CD4-positive, alpha-beta T cell treated with Interleukin-4 for 1 hour (primary cell): ENCODE results near the gene N4BP2L2.

Experiments used
- DNase-seq, 2 donors: peaks; one replicate each; pipeline ENCODE4 v3.0.0-alpha.2; 2020 to 2022

The N4BP2L2 gene

DNA sequence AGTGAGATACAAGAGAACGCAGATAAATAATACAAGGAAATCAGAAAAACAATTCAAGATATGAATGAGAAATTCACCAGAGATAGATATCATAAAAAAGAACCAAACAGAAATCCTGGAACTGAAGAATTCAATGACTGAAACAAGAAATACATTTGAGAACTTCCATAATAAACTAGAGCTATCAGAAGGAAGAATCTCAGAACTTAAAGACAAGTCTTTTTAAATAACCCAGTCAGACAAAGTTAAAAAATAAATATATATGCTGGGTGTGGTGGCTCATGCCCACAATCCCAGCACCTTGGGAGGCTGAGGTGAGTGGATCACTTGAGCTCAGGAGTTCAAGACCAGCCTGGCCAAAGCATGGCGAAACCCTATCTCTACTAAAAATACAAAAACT, 82.0 kb downstream of the N4BP2L2 start:
- DNase-seq: no peak

GRCh38 chr13:32455594-32455903, 83.0 kb downstream of the N4BP2L2 start:
- no peak for DNase-seq

DNA sequence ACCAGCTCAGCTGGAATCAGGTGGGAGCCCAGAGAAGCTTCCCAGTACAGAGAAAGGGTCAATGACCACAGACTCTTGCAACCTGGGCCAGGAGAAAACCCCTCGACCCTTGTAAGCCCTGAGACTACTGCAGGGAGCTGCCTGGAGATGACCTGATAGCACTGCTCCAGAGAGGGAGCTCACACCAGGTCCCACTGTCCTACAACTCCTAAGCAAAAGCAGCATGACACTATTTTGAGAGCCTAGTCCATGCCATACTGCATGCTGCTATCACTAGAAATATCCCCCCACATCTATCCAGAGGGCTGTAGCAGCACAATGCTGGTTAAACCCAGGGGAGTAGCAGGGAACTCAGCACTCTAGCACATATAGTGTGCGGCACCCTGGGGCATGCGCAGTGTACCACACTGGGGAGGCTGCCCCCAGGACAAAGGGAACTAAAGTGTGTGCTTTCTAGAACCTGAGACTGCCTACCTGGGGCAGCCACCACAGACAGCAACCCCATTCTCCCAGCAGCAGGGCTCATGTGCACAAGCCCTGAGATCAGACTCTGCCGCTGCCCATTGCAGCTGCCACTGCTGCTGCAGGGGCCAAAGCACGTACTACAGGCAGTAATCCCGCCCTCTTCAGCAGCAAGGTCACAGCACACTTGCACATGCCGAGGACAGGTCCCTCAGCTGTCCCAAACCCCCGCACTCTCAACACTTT, 83.6 kb downstream of the N4BP2L2 start:
- DNase-seq: no peak

- DNase-seq: no peak
Measured at GRCh38 chr13:32453981-32454380, 84.6 kb downstream of the N4BP2L2 start.

DNA sequence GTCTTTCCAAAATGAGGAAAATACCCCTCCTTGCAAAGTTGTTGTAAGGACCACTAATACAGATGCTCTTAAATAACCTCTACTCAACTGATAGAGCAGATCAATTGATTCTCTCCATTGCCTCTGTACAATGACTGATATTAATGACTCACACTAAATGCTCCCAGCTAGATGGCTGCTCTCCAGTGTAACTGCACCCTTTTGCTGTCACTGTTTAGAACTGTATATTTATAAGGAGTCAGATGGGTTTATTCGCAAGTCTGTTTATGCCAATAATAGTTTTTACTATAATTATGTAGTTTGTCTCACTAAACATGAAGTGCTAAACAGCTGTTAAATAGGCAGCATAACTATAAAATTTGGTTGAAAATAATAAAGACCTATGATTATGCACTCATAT, 89.6 kb downstream of the N4BP2L2 start:
- DNase-seq: no peak

- DNase-seq: no peak
Measured at GRCh38 chr13:32447894-32448623, 90.5 kb downstream of the N4BP2L2 start.

GRCh38 chr13:32446773-32447465, 91.7 kb downstream of the N4BP2L2 start:
- DNase-seq: no peak

- no peak for DNase-seq
Measured at GRCh38 chr13:32446220-32446619, 92.4 kb downstream of the N4BP2L2 start.

DNA sequence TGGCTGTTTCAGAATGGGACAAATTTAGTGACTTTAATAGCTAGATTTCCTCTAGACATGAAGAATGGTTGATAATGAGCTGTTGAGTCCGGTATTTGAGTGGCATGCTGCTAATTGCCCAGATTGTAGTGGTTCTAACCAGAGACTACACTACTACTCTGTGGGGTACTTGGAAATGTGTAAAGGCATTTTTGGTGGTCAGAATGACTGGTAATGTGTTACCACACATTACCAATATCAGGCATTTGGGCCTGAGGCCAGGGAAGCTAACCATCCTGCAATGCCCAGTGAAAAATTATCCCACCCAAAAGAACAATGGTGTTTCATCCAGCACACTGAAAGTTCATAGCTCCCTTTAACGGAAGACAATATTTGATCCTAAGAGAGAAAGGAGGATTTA, 93.1 kb downstream of the N4BP2L2 start:
- no peak for DNase-seq

GRCh38 chr13:32443111-32443510, 95.5 kb downstream of the N4BP2L2 start:
- DNase-seq: peak; percentile 61 to 63

DNA sequence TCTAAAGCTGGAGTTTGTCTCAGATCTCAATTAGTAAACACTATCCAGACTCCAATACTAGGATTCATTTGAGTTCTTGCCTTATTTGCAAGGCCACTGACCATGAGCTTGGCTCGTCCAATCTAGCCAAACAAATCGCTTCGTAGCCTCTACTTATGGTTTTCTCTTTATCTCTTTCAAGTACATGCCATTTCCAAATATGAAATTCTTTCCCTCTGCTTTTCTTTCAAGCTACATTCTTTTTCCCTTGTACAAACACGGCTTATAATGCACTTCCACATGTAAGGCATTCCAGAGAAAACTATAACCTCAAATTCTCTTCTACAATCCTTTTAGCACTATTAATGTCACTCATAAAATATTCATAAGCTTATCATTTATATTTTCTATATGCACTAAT, 99.7 kb downstream of the N4BP2L2 start:
- no peak for DNase-seq

DNA sequence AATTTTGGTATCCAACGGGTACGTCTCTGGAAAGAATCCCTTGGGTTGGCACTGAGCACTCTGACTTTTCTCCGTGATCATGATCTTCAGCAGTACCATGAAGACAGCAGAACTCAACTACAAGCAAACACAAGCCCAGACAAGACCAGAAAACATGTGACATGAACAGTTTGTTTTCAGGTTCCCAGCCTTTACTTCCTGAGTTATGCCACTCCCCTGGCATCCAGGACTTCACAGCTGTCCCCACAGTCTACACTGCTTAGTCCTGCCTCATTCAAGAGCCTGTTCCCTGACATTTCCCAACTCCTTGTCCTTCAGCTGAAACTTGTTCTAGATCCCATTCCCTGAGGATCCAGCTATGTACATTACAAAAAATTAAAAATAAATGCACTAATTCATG, 105.7 kb downstream of the N4BP2L2 start:
- DNase-seq: no peak

- DNase-seq: no peak
Measured at GRCh38 chr13:32431361-32431760, 107.2 kb downstream of the N4BP2L2 start.

DNA sequence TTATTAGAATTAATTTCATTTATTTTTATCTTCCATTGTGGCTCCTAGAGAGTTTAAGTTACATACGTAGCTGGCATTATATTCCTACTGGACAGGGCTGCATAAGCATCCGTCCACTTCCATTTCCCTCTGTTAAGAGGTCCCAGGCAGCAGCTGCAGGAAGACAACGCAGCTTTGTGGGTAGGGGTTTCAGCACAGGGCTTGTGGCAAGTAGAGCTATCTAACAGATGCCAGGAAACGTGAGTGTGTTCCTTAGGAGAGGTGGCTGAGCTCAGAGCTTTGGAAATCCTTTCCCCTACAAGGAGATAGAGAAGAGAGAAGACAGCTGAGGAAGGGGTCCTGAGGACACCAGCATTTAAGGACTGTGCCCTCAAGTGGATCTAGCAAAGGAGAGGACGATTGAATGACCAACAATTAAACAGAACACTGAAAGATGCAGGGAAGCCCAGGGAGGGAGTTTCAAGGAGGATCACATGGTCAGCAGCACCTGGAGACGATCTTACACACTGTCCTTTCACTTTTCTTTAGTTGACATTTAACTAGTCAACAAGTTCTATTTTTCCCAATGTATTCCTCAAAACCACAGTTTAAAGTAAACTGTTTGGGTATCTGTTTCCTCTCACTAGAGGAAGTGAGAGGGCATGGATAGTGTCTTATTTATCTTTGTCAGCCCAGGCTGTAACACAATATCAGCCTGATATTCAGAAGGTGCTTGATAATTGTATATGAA, 108.4 kb downstream of the N4BP2L2 start:
- no peak for DNase-seq

GRCh38 chr13:32429433-32429909, 109.1 kb downstream of the N4BP2L2 start:
- DNase-seq: no peak

- DNase-seq: peak; percentile 31 to 33
Measured at GRCh38 chr13:32428581-32429432, 109.8 kb downstream of the N4BP2L2 start.

- peak; percentile 93 for DNase-seq
Measured at GRCh38 chr13:32427852-32428580, 110.6 kb downstream of the N4BP2L2 start, which contains the start of gene N4BP2L1. TSS of gene N4BP2L1 (minus strand) at chr13:32428130. CDS start at chr13:32428082, 48 bp downstream.

GRCh38 chr13:32426990-32427851, 111.4 kb downstream of the N4BP2L2 start:
- peak; percentile 58 to 67 for DNase-seq

DNA sequence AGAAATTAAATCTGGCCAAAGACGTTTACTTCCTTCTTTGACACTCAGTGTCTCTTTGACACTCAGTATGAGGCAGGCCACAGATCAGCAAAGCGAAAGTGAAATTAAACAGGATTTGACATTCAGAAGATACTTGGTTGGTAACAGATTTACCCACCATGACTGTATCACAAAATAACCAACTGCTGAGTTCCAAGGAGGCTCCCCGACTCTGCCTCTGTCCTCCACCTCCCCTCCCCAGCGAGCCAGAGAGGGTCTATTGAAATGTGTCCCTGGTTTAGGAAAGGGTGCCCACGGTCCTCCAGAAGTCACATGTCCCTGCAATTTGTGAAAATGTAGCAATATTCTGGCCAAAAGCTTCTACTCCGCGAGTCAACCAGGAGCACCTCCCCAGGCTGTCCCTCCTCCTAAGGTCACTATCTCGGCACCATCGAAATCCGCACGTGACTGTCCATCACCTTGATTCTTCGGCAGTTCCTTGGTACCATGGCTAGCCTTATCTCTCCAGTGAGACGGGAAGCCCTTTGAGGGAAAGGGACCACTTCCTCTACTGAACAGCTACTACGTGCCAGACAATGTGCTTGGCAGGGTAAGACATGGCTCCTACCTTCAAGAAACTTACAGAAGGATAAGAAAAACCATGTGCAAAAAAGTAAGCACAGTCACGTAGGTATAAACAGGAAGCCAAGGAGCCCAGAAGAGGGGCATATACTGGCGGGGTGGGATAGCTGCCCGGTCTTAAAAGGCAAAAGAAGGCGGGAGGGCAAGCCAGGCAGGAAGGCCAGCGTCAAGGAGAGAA, 112.2 kb downstream of the N4BP2L2 start:
- DNase-seq: peak; percentile 50 to 81

- no peak for DNase-seq
Measured at GRCh38 chr13:32425158-32425557, 113.4 kb downstream of the N4BP2L2 start.
